OCI-LY1 (cell line): ENCODE results near the gene GUCY1A2.

Source experiments
- H2AFZ ChIP-seq: fragments of 200-600 bp; sonication (generic), shearing (Covaris generic); 2 replicates; pipeline ENCODE4 v1.6.0; 2014; ENCODE audit warnings: antibody characterized with exemption, mild to moderate bottlenecking, low read length
- H3F3A ChIP-seq: fragments of 200-600 bp; sonication (generic), shearing (Covaris generic); 2 replicates; pipeline ENCODE4 v1.6.0; 2014; ENCODE audit warnings: mild to moderate bottlenecking, antibody characterized with exemption, low read length, moderate library complexity; ENCODE audit not compliant: insufficient read depth
- H3K27ac ChIP-seq: fragments of 200-600 bp; sonication (generic); 2 replicates; pipeline ENCODE4 v1.5.1; 2014; ENCODE audit warnings: low read length, mixed run types, mild to moderate bottlenecking, low read depth; ENCODE audit not compliant: poor library complexity, severe bottlenecking
- H3K27me3 ChIP-seq: fragments of 200-600 bp; sonication (generic); 2 replicates; pipeline ENCODE4 v1.6.0; 2014; ENCODE audit warnings: antibody characterized with exemption, mild to moderate bottlenecking, low read length, moderate library complexity; ENCODE audit not compliant: insufficient read depth
- H3K36me3 ChIP-seq: fragments of 200-600 bp; sonication (generic); 2 replicates; pipeline ENCODE4 v1.6.1; 2014; ENCODE audit warnings: mild to moderate bottlenecking, antibody characterized with exemption, low read length, moderate library complexity, mixed read lengths; ENCODE audit not compliant: insufficient read depth
- H3K4me1 ChIP-seq: fragments of 200-600 bp; sonication (generic); 2 replicates; pipeline ENCODE4 v1.5.1; 2014; ENCODE audit warnings: mild to moderate bottlenecking, low read length, moderate library complexity; ENCODE audit not compliant: insufficient read depth, severe bottlenecking
- H3K4me2 ChIP-seq: fragments of 200-600 bp; sonication (generic), shearing (Covaris generic); 2 replicates; pipeline ENCODE4 v1.6.1; 2014; ENCODE audit warnings: low read length
- H3K4me3 ChIP-seq: fragments of 200-600 bp; sonication (generic); 2 replicates; pipeline ENCODE4 v1.5.1; 2014; ENCODE audit warnings: low read length, low read depth, mild to moderate bottlenecking, mixed read lengths; ENCODE audit not compliant: poor library complexity, severe bottlenecking
- H3K79me2 ChIP-seq: fragments of 200-600 bp; shearing (Covaris generic); 2 replicates; pipeline ENCODE4 v1.6.1; 2016; ENCODE audit warnings: mixed run types, low read length, mixed read lengths; ENCODE audit not compliant: insufficient read depth
- H3K9ac ChIP-seq: fragments of 200-600 bp; sonication (generic), shearing (Covaris generic); 2 replicates; pipeline ENCODE4 v1.6.1; 2014; ENCODE audit warnings: mild to moderate bottlenecking, low read length, mixed read lengths
- H3K9me2 ChIP-seq: fragments of 200-600 bp; sonication (generic), shearing (Covaris generic); 2 replicates; pipeline ENCODE4 v1.6.1; 2014; ENCODE audit warnings: low read depth, mild to moderate bottlenecking, low read length, mixed read lengths
- H3K9me3 ChIP-seq: fragments of 200-600 bp; shearing (Covaris generic); 2 replicates; pipeline ENCODE4 v1.6.1; 2014; ENCODE audit warnings: low read length, mixed read lengths
- H4K20me1 ChIP-seq: fragments of 200-600 bp; sonication (generic), shearing (Covaris generic); 2 replicates; pipeline ENCODE4 v1.6.0; 2016; ENCODE audit warnings: mild to moderate bottlenecking, low read length; ENCODE audit not compliant: insufficient read depth
- CTCF ChIP-seq: fragments of 200-600 bp; sonication (generic), shearing (Covaris generic); IDR thresholded peaks from 2 replicates; pipeline ENCODE4 v1.5.1; 2017; ENCODE audit warnings: mild to moderate bottlenecking, antibody characterized with exemption, low read length, moderate library complexity, mixed read lengths
- EZH2 ChIP-seq: fragments of 200-600 bp; sonication (generic), shearing (Covaris generic); IDR thresholded peaks from 2 replicates; pipeline ENCODE4 v1.8.0; 2017; ENCODE audit warnings: borderline replicate concordance, mixed run types, mild to moderate bottlenecking, antibody characterized with exemption, low read length, moderate library complexity, mixed read lengths

The GUCY1A2 gene

DNA sequence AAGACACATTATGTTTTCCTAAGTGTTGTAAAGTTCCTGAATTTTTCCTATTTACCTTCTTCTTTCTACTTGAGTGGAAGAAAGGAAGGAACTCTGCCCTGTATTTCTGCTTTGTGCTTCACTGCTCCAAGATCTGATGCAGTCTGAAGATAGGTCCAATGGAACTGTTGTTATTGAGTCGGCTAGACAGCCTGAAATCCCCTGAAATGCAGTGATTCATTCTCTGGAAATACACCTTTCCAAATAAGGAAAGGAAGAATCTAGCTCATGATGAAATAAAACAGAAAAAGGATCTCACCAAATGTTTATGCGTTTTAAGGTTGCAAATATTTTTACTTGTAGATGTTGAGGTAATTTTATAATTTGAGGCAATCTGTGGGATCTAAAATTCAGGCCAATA lies 322.8 kb downstream of the GUCY1A2 start:
- no peak overlapping the region for H3K9ac ChIP-seq
- H3K4me1 ChIP-seq = no peaks in the 10 kb centered on the region
- H3K27me3 ChIP-seq = no peaks in the 10 kb centered on the region
- no peak overlapping the region for H3K27ac ChIP-seq
- no peak overlapping the region for H3K4me2 ChIP-seq
- H3K36me3 ChIP-seq = no peaks in the 10 kb centered on the region
- no peak overlapping the region for H3K4me3 ChIP-seq
- TF ChIP-seq EZH2 = no peak
- no peak for TF ChIP-seq CTCF
- no peaks in the 10 kb centered on the region for H4K20me1 ChIP-seq
- no peaks in the 10 kb centered on the region for H3K9me2 ChIP-seq
- H3K79me2 ChIP-seq = no peaks in the 10 kb centered on the region
- H3K9me3 ChIP-seq = no peaks in the 10 kb centered on the region
- no peaks in the 10 kb centered on the region for H3F3A ChIP-seq
- H2AFZ ChIP-seq = no peak overlapping the region

DNA sequence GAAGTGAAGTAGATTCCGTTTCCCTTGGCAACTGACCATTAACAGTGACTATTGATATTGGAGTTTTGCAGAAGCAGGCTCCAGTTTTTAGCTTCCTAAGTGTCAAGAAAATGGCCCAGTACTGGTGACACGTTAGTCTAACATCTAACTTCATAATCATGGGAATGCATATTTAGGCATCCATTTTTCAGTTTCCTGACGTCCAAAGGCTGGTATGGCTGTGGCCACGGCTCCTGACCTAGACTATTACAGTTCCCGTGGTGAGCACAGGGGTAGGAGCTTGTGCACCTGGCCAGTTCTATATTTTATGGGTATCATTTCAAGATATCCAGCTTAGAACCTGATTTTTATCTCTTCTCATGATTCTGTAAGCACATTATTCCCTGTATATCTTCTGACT lies 323.8 kb downstream of the GUCY1A2 start:
- H3K4me2 ChIP-seq = no peak overlapping the region
- no peaks in the 10 kb centered on the region for H3F3A ChIP-seq
- no peaks in the 10 kb centered on the region for H4K20me1 ChIP-seq
- H3K9ac ChIP-seq = no peak overlapping the region
- H3K9me2 ChIP-seq = no peaks in the 10 kb centered on the region
- no peaks in the 10 kb centered on the region for H3K79me2 ChIP-seq
- no peaks in the 10 kb centered on the region for H3K9me3 ChIP-seq
- H3K27me3 ChIP-seq = no peaks in the 10 kb centered on the region
- no peaks in the 10 kb centered on the region for H3K4me1 ChIP-seq
- no peak overlapping the region for H2AFZ ChIP-seq
- no peak overlapping the region for H3K27ac ChIP-seq
- H3K36me3 ChIP-seq = no peaks in the 10 kb centered on the region
- no peak overlapping the region for H3K4me3 ChIP-seq
- TF ChIP-seq CTCF (no peak), EZH2 (no peak)

DNA sequence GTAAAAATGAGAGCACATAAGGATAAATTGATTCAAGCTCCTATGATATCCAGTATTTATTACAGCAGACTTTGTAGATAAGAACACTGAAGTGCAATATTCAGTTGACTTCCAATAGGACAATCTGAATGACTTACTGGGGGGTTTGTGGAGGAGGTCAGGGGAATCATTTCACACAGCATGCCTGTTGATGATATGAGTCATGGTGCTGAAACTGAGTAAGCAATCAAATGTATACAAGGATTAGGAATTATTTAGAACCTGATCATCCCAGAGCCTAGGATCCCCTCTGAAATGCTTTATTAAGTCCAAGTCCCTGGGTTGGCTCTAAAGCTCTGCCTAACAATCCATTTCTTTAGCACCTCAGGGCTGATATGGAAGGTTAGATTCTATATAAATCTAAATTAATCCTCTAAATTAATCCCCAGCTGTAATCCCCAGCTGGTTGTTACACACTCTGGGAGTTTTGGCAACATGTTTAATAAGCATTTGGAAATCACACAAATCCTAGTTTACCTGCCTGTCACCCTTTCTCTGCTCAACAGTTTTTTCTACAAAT lies 326.4 kb downstream of the GUCY1A2 start:
- no peak overlapping the region for H3K9ac ChIP-seq
- H3K4me2 ChIP-seq = no peak overlapping the region
- TF ChIP-seq EZH2 = no peak
- no peak for TF ChIP-seq CTCF

More for the DNA sequence above, 326.4 kb downstream of the GUCY1A2 start:
- H4K20me1 ChIP-seq = no peaks in the 10 kb centered on the region
- H3K36me3 ChIP-seq = no peaks in the 10 kb centered on the region
- no peak overlapping the region for H2AFZ ChIP-seq
- H3K9me3 ChIP-seq = no peaks in the 10 kb centered on the region
- no peaks in the 10 kb centered on the region for H3K27me3 ChIP-seq
- H3F3A ChIP-seq = no peaks in the 10 kb centered on the region
- H3K9me2 ChIP-seq = no peaks in the 10 kb centered on the region
- H3K27ac ChIP-seq = no peak overlapping the region
- no peak overlapping the region for H3K4me3 ChIP-seq
- H3K4me1 ChIP-seq = no peaks in the 10 kb centered on the region
- no peaks in the 10 kb centered on the region for H3K79me2 ChIP-seq
